GM12891 (cell line): ENCODE data around the gene SIRT5.

ENCODE experiments used
- DNase-seq: peaks from one replicate; pipeline ENCODE4 v3.0.0; 2011; ENCODE audit warnings: low spot score; ENCODE audit not compliant: insufficient read length
- FAIRE-seq: peaks from 2 replicates; lab custom pipeline; 2011; peaks lifted over from hg19 to GRCh38; lab: Jason Lieb, UNC
- PAX5 ChIP-seq: IDR thresholded peaks from 2 replicates; pipeline ENCODE4 v1.6.1; 2011; ENCODE audit warnings: low read length, moderate library complexity, mild to moderate bottlenecking; ENCODE audit not compliant: insufficient read depth, severe bottlenecking
- POLR2A ChIP-seq: IDR thresholded peaks from 2 replicates; pipeline ENCODE4 v1.6.1; 2011; ENCODE audit warnings: low read depth, low read length, control low read depth
- POLR2AphosphoS5 ChIP-seq: IDR thresholded peaks from 2 replicates; pipeline ENCODE4 v1.6.1; 2011; ENCODE audit warnings: low read depth, low read length, control low read depth
- POU2F2 ChIP-seq: IDR thresholded peaks from 2 replicates; pipeline ENCODE4 v1.6.1; 2011; ENCODE audit warnings: low read depth, mild to moderate bottlenecking, control low read depth, low read length, moderate library complexity
- SPI1 ChIP-seq: IDR thresholded peaks from 2 replicates; pipeline ENCODE4 v1.6.1; 2011; ENCODE audit warnings: low read depth, low read length, control low read depth
- TAF1 ChIP-seq: IDR thresholded peaks from 2 replicates; pipeline ENCODE4 v1.6.1; 2011; ENCODE audit warnings: low read depth, low read length, control low read depth

Gene SIRT5

GRCh38 chr6:13641315-13641714, 66.9 kb downstream of the SIRT5 start:
- FAIRE-seq (no peak), DNase-seq (no peak)
- no peak for TF ChIP-seq POLR2A
- no peak for TF ChIP-seq POU2F2
- no peak for TF ChIP-seq TAF1
- TF ChIP-seq PAX5: no peak
- no peak for TF ChIP-seq SPI1
- no peak for TF ChIP-seq POLR2AphosphoS5

- DNase-seq (no peak), FAIRE-seq (no peak)
- TF ChIP-seq SPI1: no peak
- TF ChIP-seq PAX5: no peak
- TF ChIP-seq POU2F2: no peak
Observed at GRCh38 chr6:13643125-13643524, 68.7 kb downstream of the SIRT5 start.

DNA sequence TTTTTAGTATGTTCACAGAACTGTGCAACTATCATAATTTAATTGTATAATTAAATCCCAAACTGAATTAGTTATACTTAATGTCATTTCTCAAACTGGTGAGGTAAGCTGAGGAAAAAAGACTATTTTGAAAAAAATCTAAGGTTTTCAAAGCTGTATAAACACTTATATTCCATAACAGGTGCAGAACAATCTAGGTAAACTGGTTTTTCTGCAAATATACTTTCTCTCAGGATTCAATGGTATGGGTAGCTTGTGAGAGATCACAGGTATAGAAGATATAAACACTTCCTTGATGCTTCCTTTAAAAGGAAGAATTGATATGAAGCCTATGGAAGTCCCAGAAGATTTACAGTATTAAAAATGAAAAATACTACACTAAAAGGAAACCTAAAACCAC, 74.4 kb downstream of the SIRT5 start:
- FAIRE-seq (no peak), DNase-seq (no peak)
- TF ChIP-seq POLR2A (no peak), POLR2AphosphoS5 (no peak), TAF1 (no peak)

- DNase-seq (no peak), FAIRE-seq (no peak)
- TF ChIP-seq PAX5 (no peak), POLR2AphosphoS5 (no peak), POU2F2 (no peak), POLR2A (no peak), SPI1 (no peak), TAF1 (no peak)
Observed at GRCh38 chr6:13649393-13649792, 75.0 kb downstream of the SIRT5 start.

GRCh38 chr6:13653296-13653695, 78.9 kb downstream of the SIRT5 start:
- no peak for FAIRE-seq
- no peak for TF ChIP-seq TAF1
- no peak for TF ChIP-seq PAX5
- no peak for TF ChIP-seq POU2F2
- TF ChIP-seq POLR2A: no peak
- no peak for TF ChIP-seq POLR2AphosphoS5
- TF ChIP-seq SPI1: no peak
- no peak for DNase-seq

DNA sequence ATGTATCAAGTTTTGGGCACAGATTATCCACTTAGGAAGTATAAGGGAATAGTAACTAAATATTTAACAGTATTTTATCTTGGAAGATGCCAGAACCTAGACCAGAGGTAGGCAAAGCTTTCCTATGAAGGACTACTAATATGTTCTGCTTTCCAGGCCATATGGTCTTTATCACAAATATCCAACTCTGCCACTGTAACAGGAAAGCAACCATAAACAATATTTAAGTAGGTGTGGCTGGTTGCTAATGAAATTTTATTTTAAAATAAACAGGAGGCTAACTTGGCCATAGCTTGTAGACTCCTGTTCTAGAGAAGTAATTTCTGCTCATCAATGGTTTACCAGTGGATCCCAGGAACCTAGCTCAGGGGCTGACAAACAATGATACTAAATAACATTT, 80.1 kb downstream of the SIRT5 start:
- FAIRE-seq (no peak), DNase-seq (no peak)
- TF ChIP-seq PAX5: no peak
- no peak for TF ChIP-seq POLR2A
- no peak for TF ChIP-seq TAF1
- TF ChIP-seq POLR2AphosphoS5: no peak
- TF ChIP-seq POU2F2: no peak
- TF ChIP-seq SPI1: no peak

DNA sequence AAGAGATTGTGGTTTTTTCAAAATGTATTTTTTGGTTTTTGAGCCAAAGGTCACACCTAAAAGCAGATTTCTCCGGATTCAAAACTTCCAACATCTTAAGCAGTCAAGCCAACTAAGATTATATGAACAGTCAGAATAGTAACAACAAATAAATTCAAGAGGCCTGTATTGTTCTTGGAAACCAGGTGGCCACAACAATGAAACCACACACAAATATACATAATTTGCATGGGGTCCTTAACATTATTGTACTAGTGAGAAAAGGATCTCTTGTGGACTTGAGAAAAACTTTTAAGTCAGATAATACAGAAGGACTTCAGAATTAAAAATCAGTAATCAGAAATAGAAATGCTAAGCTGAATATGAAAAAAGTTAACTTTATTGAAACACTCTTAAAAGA, 81.3 kb downstream of the SIRT5 start:
- DNase-seq (no peak), FAIRE-seq (no peak)
- TF ChIP-seq POLR2AphosphoS5 (no peak), PAX5 (no peak)

- DNase-seq (no peak), FAIRE-seq (no peak)
- no peak for TF ChIP-seq TAF1
- TF ChIP-seq SPI1: no peak
- no peak for TF ChIP-seq POU2F2
- no peak for TF ChIP-seq POLR2A
- TF ChIP-seq POLR2AphosphoS5: no peak
- TF ChIP-seq PAX5: no peak
Observed at GRCh38 chr6:13660273-13660672, 85.9 kb downstream of the SIRT5 start.

DNA sequence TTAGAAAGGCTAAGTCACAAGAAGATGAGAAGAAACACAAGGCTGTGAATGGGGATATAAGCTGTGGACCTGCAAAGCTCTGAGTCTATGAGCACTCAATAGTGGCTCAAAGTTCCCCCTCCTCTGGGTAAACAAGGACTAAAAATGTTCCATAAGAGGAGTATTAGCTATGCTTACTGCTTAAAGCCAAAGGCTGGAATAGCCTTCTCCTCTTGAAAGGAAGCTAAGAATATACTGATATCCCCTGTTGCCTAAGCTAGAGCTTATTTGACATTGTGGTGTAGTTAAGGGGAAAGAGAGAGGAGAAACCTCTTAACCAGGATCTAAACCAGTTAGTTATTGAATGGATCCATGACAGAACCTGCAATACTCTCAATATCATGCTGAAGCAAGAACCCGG, 86.5 kb downstream of the SIRT5 start:
- DNase-seq (no peak), FAIRE-seq (no peak)
- no peak for TF ChIP-seq SPI1

- DNase-seq (no peak), FAIRE-seq (no peak)
- TF ChIP-seq POLR2A (no peak), TAF1 (no peak)
Observed at GRCh38 chr6:13661647-13662046, 87.2 kb downstream of the SIRT5 start.

DNA sequence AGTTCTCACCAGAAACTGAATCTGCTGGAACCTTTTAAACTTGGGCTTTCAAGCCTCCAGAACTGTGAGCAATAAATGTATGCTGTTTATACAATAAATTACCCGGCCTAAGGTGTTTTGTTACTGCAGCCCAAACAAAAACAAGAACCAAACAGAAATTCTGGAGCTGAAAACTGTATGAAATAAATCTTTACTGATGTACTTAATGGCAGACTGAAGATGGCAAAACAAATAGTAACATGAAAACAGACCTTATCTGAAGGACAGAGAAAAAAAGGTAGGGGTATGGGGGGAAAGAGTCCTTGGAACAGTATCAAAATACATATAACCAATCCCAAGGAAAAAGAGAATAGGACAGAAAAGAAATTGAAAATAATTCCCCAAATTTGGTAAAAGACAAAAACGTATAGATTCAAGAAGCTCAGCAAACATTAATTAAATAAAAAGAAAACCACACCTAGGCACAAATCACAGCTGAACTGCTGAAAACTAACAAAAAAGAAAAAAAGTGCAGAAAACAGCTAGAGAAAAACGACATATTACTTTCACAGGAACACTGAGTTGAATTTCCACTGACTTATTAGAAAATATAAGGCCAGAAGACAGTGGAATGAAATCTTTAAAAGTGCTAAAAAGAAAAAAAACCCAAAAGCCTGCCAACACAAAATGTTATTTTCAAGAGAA, 88.4 kb downstream of the SIRT5 start:
- DNase-seq: no peak
- FAIRE-seq: no peak
- TF ChIP-seq PAX5: no peak

DNA sequence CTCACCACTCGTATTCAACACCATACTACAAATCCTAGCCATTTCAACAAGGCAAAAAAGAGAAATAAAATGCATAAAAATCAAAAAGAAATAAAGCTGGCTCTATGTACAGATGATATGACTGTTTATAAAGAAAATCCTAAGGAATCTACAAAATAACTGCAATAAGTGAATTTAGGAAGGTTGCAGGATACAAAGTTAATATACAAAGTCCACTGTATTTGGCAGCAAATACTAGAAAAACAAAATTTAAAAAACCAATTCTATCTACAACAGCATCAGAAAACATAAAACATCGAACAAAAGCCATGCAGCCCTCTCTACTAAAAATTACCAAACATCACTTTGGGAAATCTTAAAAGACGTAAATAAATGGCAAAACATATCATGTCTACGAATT, 89.6 kb downstream of the SIRT5 start:
- TF ChIP-seq PAX5 (no peak), POLR2AphosphoS5 (no peak), POU2F2 (no peak), SPI1 (no peak)
- FAIRE-seq: no peak

More for the DNA sequence above, 89.6 kb downstream of the SIRT5 start:
- no peak for DNase-seq
